ENCODE measurements around the gene RARG. TPM values are rescaled to one million over a fixed set of nuclear protein-coding genes. Genes with fewer than 3 reads are reported as not detected.
A peak's percentile ranks its signal among the peaks of the same experiment; 100 is the strongest.

Gene RARG
- polyA plus RNA-seq, 1 experiment: 63.9 TPM

GRCh38 chr12:53235164-53235563, 3.2 kb upstream of the RARG start:
- H3K4me3 ChIP-seq (ENCODE audit: low read depth, low read length): no peak overlapping the region
- H3K27me3 ChIP-seq (ENCODE audit: control insufficient read depth, insufficient read depth, low read length): peaks cover 1% of the 10 kb centered on the region; the same call in 1 of the 2 replicates
- TF ChIP-seq CTCF (IDR thresholded peaks at IDR 0.05; ENCODE audit: insufficient read depth, low read depth, low read length): no peak
- ChIA-PET POLR2A (no interaction called here), CTCF (interaction anchor here (0.8 to 1.0 kb wide), 2 partner anchors 8 to 16 kb away, joined by 3 to 4 read pairs; a partner anchor contains a TSS)
- H3K36me3 ChIP-seq (ENCODE audit: control insufficient read depth, insufficient read depth, low read length): no peaks in the 10 kb centered on the region
- no peak for DNase-seq (ENCODE audit: low read depth)

- POLR2A ChIA-PET: no interaction called here
These were observed 2.4 kb upstream of the RARG start for GRCh38 chr12:53234271-53234914.

GRCh38 chr12:53233671-53234121, 1.7 kb upstream of the RARG start:
- H3K27me3 ChIP-seq (ENCODE audit: control insufficient read depth, insufficient read depth, low read length): no peaks in the 10 kb centered on the region
- TF ChIP-seq CTCF (IDR thresholded peaks at IDR 0.05; ENCODE audit: insufficient read depth, low read depth, low read length): no peak
- no peaks in the 10 kb centered on the region for H3K36me3 ChIP-seq (ENCODE audit: control insufficient read depth, insufficient read depth, low read length)
- POLR2A ChIA-PET: no interaction called here
- DNase-seq (ENCODE audit: low read depth): no peak
- H3K4me3 ChIP-seq (ENCODE audit: low read depth, low read length): no peak overlapping the region
- CTCF ChIA-PET: interaction anchor here (1.3 to 2.0 kb wide), 3 partner anchors 10 to 20 kb away, joined by 4 to 6 read pairs (median 5); a partner anchor contains a TSS

More at GRCh38 chr12:53234271-53234914, 2.4 kb upstream of the RARG start:
- no peak for DNase-seq (ENCODE audit: low read depth)
- CTCF ChIA-PET: interaction anchor here (1.0 to 2.0 kb wide), 2 partner anchors 17 to 21 kb away, joined by 4 to 6 read pairs (median 5); a partner anchor contains a TSS
- Histone ChIP-seq H3K27me3 (ENCODE audit: control insufficient read depth, insufficient read depth, low read length) (no peaks in the 10 kb centered on the region), H3K4me3 (ENCODE audit: low read depth, low read length) (no peak overlapping the region), H3K36me3 (ENCODE audit: control insufficient read depth, insufficient read depth, low read length) (no peaks in the 10 kb centered on the region)
- TF ChIP-seq CTCF (IDR thresholded peaks at IDR 0.05; ENCODE audit: insufficient read depth, low read depth, low read length): no peak

GRCh38 chr12:53232646-53233461, 845 bp upstream of the RARG start:
- POLR2A ChIA-PET: no interaction called here

More at GRCh38 chr12:53232646-53233461, 845 bp upstream of the RARG start:
- DNase-seq (ENCODE audit: low read depth): no peak
- H3K4me3 ChIP-seq (ENCODE audit: low read depth, low read length): peak overlapping the region; percentile 67
- CTCF ChIA-PET: interaction anchor here (0.7 to 2.0 kb wide), 4 partner anchors 8 to 19 kb away, joined by 3 to 6 read pairs (median 4); a partner anchor contains a TSS
- no peaks in the 10 kb centered on the region for H3K36me3 ChIP-seq (ENCODE audit: control insufficient read depth, insufficient read depth, low read length)
- no peak for TF ChIP-seq CTCF (IDR thresholded peaks at IDR 0.05; ENCODE audit: insufficient read depth, low read depth, low read length)
- H3K27me3 ChIP-seq (ENCODE audit: control insufficient read depth, insufficient read depth, low read length): no peaks in the 10 kb centered on the region

Measured in BJ (cell line).